DOHH2 (cell line): ENCODE data around the gene TARS3.

Source experiments
- CTCF ChIP-seq: fragments of 200-600 bp; sonication (generic); IDR thresholded peaks from one replicate; pipeline ENCODE4 v1.5.1; 2014; ENCODE audit warnings: antibody characterized with exemption, mild to moderate bottlenecking, low read depth, low read length; ENCODE audit not compliant: poor library complexity, severe bottlenecking
- EZH2phosphoT487 ChIP-seq: fragments of 200-600 bp; sonication (generic); IDR thresholded peaks from 2 replicates; pipeline ENCODE4 v1.6.1; 2017; ENCODE audit warnings: borderline replicate concordance, mild to moderate bottlenecking, antibody characterized with exemption, low read length, moderate library complexity, mixed read lengths

- TF ChIP-seq CTCF (no peak), EZH2phosphoT487 (no peak)
These were observed 113.7 kb downstream of the TARS3 start for GRCh38 chr15:101610611-101611000.
